GM12878 (cell line): Measurements from ENCODE around the gene STEAP2. TPM values are rescaled to one million over a fixed set of nuclear protein-coding genes. Genes with fewer than 3 reads are reported as not detected.

Source experiments
- ATAC-seq: fragments of 200-7000 bp; cut with Tn5 transposase; 3 replicates; pipeline ENCODE4 v1.9.1; 2020; ENCODE audit warnings: mild to moderate bottlenecking, moderate library complexity
- BruUV-seq: library from RNA; stranded (reverse); fragments of 400-500 nt; replicated peaks from 2 replicates; lab custom pipeline; 2021; lab: Mats Ljungman, UMichigan
- CTCF ChIA-PET: fragments of 300-600 bp; sonication (Branson Sonifier 250); formaldehyde crosslinking; extraction: SDS; loops from one replicate; lab custom pipeline; 2021; ENCODE audit warnings: inconsistent platforms; lab: Yijun Ruan, JAX
- POLR2A ChIA-PET: fragments of 350-600 bp; formaldehyde crosslinking; extraction: SDS; loops from one replicate; lab custom pipeline; 2021; ENCODE audit warnings: inconsistent platforms; lab: Charles Lee
- RAD21 ChIA-PET: fragments of 300-600 bp; sonication (Branson Sonifier 250); formaldehyde crosslinking; loops from one replicate; lab custom pipeline; 2023; ENCODE audit warnings: antibody characterized with exemption; ENCODE audit not compliant: unreplicated experiment; lab: Charles Lee
- SMC1A ChIA-PET: fragments of 300-600 bp; sonication (Branson Sonifier 250); formaldehyde crosslinking; loops from one replicate; lab custom pipeline; 2023; ENCODE audit not compliant: unreplicated experiment, uncharacterized antibody; lab: Charles Lee
- DNase-seq: peaks from one replicate; pipeline ENCODE4 v3.0.0-alpha.2; 2011; ENCODE audit warnings: low read depth, low spot score
- FAIRE-seq: peaks from 3 replicates; lab custom pipeline; 2011; peaks lifted over from hg19 to GRCh38; lab: Jason Lieb, UNC
- H2AFZ ChIP-seq: 2 replicates; pipeline ENCODE4 v1.6.0; 2011; ENCODE audit warnings: low read depth, low read length, control low read depth; ENCODE audit not compliant: control insufficient read depth
- H3K27ac ChIP-seq: 2 replicates; pipeline ENCODE4 v1.5.1; 2011; ENCODE audit warnings: control low read depth; ENCODE audit not compliant: control insufficient read depth, insufficient read depth
- H3K27me3 ChIP-seq, 2 experiments: replicated peaks in 1 of 2; 2 replicates each; pipeline versions ENCODE4 v1.6.0 to v1.6.1; 2011; ENCODE audit warnings: low read length in 1 of 2; ENCODE audit not compliant: control insufficient read depth in 2 of 2, insufficient read depth in 2 of 2
- H3K36me3 ChIP-seq, 2 experiments: 2 replicates each; pipeline ENCODE4 v1.5.1; 2011; ENCODE audit warnings: low read length in 1 of 2; ENCODE audit not compliant: control insufficient read depth in 2 of 2, insufficient read depth in 2 of 2
- H3K4me1 ChIP-seq: 2 replicates; pipeline ENCODE4 v1.6.1; 2011; ENCODE audit warnings: mild to moderate bottlenecking, low read length, moderate library complexity, mixed read lengths; ENCODE audit not compliant: control insufficient read depth, insufficient read depth
- H3K4me2 ChIP-seq: 2 replicates; pipeline ENCODE4 v1.6.0; 2011; ENCODE audit warnings: control low read depth; ENCODE audit not compliant: control insufficient read depth, insufficient read depth
- H3K4me3 ChIP-seq: fragments of 200-600 bp; sonication (generic); 2 replicates; pipeline ENCODE4 v1.5.1; 2016
- H3K79me2 ChIP-seq: 2 replicates; pipeline ENCODE4 v1.6.0; 2011; ENCODE audit warnings: low read length; ENCODE audit not compliant: control insufficient read depth, insufficient read depth
- H3K9ac ChIP-seq: 2 replicates; pipeline ENCODE4 v1.8.0; 2011; ENCODE audit warnings: low read length, control low read depth, mixed read lengths; ENCODE audit not compliant: control insufficient read depth, insufficient read depth
- H3K9me3 ChIP-seq: replicated peaks from 3 replicates; pipeline ENCODE4 v1.5.1; 2011; ENCODE audit warnings: mild to moderate bottlenecking, low read length; ENCODE audit not compliant: control insufficient read depth, insufficient read depth
- H4K20me1 ChIP-seq: 2 replicates; pipeline ENCODE4 v1.6.0; 2011; ENCODE audit not compliant: control insufficient read depth, insufficient read depth
- E2F8 ChIP-seq: fragments of 450-650 bp; IDR thresholded peaks from 2 replicates; pipeline ENCODE4 v1.6.1; 2018; ENCODE audit warnings: mild to moderate bottlenecking, low read depth, moderate library complexity; ENCODE audit not compliant: partially characterized antibody
- GABPA ChIP-seq: IDR thresholded peaks from 2 replicates; pipeline ENCODE4 v1.6.1; 2014; ENCODE audit warnings: antibody characterized with exemption, low read depth, mild to moderate bottlenecking, inconsistent platforms
- NR2F1 ChIP-seq: fragments of 450-650 bp; conservative IDR thresholded peaks from 2 replicates; pipeline ENCODE4 v1.6.1; 2017; ENCODE audit warnings: mild to moderate bottlenecking
- PAX5 ChIP-seq: IDR thresholded peaks from 2 replicates; pipeline ENCODE4 v1.6.1; 2011; ENCODE audit warnings: low read depth, low read length, borderline replicate concordance
- RELB ChIP-seq: fragments of 450-650 bp; IDR thresholded peaks from 2 replicates; pipeline ENCODE4 v1.6.1; 2017; ENCODE audit warnings: low read depth, mild to moderate bottlenecking, moderate library complexity
- SKIL ChIP-seq: fragments of 450-650 bp; IDR thresholded peaks from 2 replicates; pipeline ENCODE4 v1.6.1; 2017; ENCODE audit warnings: mild to moderate bottlenecking, low read depth, inconsistent platforms; ENCODE audit not compliant: poor library complexity, severe bottlenecking
- STAT3 ChIP-seq: IDR thresholded peaks from 2 replicates; pipeline ENCODE4 v1.6.1; 2011; ENCODE audit warnings: low read depth, low read length, improper control_type of control experiment
- TCF3 ChIP-seq: IDR thresholded peaks from 2 replicates; pipeline ENCODE4 v1.6.1; 2012; ENCODE audit warnings: low read depth, mild to moderate bottlenecking, low read length, borderline replicate concordance; ENCODE audit not compliant: insufficient read depth
- TCF7 ChIP-seq: IDR thresholded peaks from 2 replicates; pipeline ENCODE4 v1.6.1; 2014; ENCODE audit warnings: antibody characterized with exemption, borderline replicate concordance
- WGBS: methylation state at CpG from one replicate; pipeline ENCODE4 v1.1.6; 2016; ENCODE audit warnings: low lambda C conversion rate; ENCODE audit not compliant: insufficient replicate concordance, insufficient coverage; ENCODE audit errors: missing lambda C conversion rate; 5-methylcytosine and 5-hydroxymethylcytosine counted together
- in situ Hi-C: fragments of 300-500 bp; cut with MboI; formaldehyde crosslinking; loops from 9 replicates; pipeline ENCODE4 v1.14.3; 2018; ENCODE audit warnings: mixed read lengths
- intact Hi-C: fragments of 100-400 bp; cut with micrococcal nuclease; formaldehyde crosslinking; loops from one replicate; pipeline ENCODE4 v1.14.2; 2022; ENCODE audit not compliant: unreplicated experiment
- polyA plus RNA-seq, 11 experiments: library from polyadenylated mRNA; depleted of rRNA in 4 of 11; unstranded in 6 of 11; stranded (reverse) in 5 of 11; fragments of >200 nt; fragmentation: Nextera tagmentation in 4 of 11; fragmentation: Illumina TruSeq in 1 of 11; extraction: Ambion mirVana in 4 of 11; extraction: Trizol in 1 of 11; gene quantifications; 1 replicate in 1 of 11; 2 replicates in 10 of 11; pipeline versions ENCODE4 v1.2.1 to v1.2.3, GENCODE V29; 2011 to 2016; ENCODE audit warnings: inconsistent platforms in 2 of 11, missing spikeins in 2 of 11, low read depth in 1 of 11
- total RNA-seq, 4 experiments: library from RNA; depleted of rRNA in 3 of 4; stranded (reverse); fragments of >200 nt in 3 of 4; fragmentation: Illumina TruSeq in 1 of 4; extraction: Trizol in 1 of 4; gene quantifications; 2 replicates each; pipeline versions ENCODE4 v1.2.1 to v1.2.3, GENCODE V29; 2013 to 2021

The STEAP2 gene
- total and polyA plus RNA-seq, 10 of the 15 experiments (the other 5 are each of a cell fraction or from before 2014, with no cell fraction given), result 0.64 to 17.6 (median 1.8) TPM

GRCh38 chr7:90165724-90166123 lies 45.8 kb upstream of the STEAP2 start (continued):
- TF ChIP-seq RELB (no peak), SKIL (no peak), STAT3 (no peak), GABPA (no peak)

GRCh38 chr7:90166153-90166552 lies 45.4 kb upstream of the STEAP2 start:
- no TSS peak for BruUV-seq
- no peak overlapping the region for H2AFZ ChIP-seq
- ATAC-seq, result no peak
- ChIA-PET CTCF (interaction anchor here (0.9 to 2.3 kb wide), 6 partner anchors 10 to 243 kb away, joined by 3 to 8 read pairs (median 4); partner anchors contain the start of gene STEAP1), POLR2A (interaction anchor here (1.2 to 1.4 kb wide), 3 partner anchors 27 to 84 kb away, joined by 3 read pairs; no protein-coding TSS in a partner anchor), RAD21 (interaction anchor here (1.2 to 2.7 kb wide), 4 partner anchors 33 to 76 kb away, joined by 3 to 11 read pairs (median 4); partner anchors contain the start of gene STEAP2), SMC1A (interaction anchor here (1.0 to 3.7 kb wide), 10 partner anchors 10 to 97 kb away, joined by 3 to 18 read pairs (median 4); partner anchors contain the start of genes CFAP69 and STEAP2)
- no peaks in the 10 kb centered on the region for H3K27me3 ChIP-seq
- H3K4me2 ChIP-seq, result no peak overlapping the region
- no peaks in the 10 kb centered on the region for H3K36me3 ChIP-seq
- no peak overlapping the region for H3K4me3 ChIP-seq
- in situ Hi-C loops, result no loop called here
- no peaks in the 10 kb centered on the region for H3K4me1 ChIP-seq
- no peaks in the 10 kb centered on the region for H3K79me2 ChIP-seq
- no peak overlapping the region for H3K9ac ChIP-seq
- no peaks in the 10 kb centered on the region; the same call in 2 of the 3 replicates for H3K9me3 ChIP-seq
- 38% methylated on average over 3 of the region's 3 CpGs for WGBS
- no peak for FAIRE-seq
- intact Hi-C loops, result no loop called here
- no peak overlapping the region for H3K27ac ChIP-seq
- DNase-seq, result no peak
- no peaks in the 10 kb centered on the region for H4K20me1 ChIP-seq
- TF ChIP-seq TCF7 (no peak), E2F8 (no peak), PAX5 (no peak), NR2F1 (no peak), TCF3 (no peak)
